Breast epithelium (tissue), 4 donors: ENCODE results near the gene MRPS27. TPM values are rescaled to one million over a fixed set of nuclear protein-coding genes. Genes with fewer than 3 reads are reported as not detected.
A peak's percentile ranks its signal among the peaks of the same experiment; 100 is the strongest.
"Not testable (repeated sequence)": the region's sequence is repeated elsewhere in the genome, so short reads cannot be mapped to it uniquely, and the experiment has no call there.

Source experiments
- DNase-seq, 2 donors: peaks; one replicate each; pipeline ENCODE4 v3.0.0-alpha.2; 2019; ENCODE audit warnings: low spot score in 2 of 2
- H3K27ac ChIP-seq, 2 donors: fragments of 200-600 bp; sonication (generic) in 1 of 2; one replicate each; pipeline ENCODE4 v1.5.1; 2016 to 2019; ENCODE audit warnings: mild to moderate bottlenecking in 1 of 2
- H3K27me3 ChIP-seq, 2 donors: fragments of 200-600 bp; sonication (generic) in 1 of 2; one replicate each; pipeline versions ENCODE4 v1.5.1 to v1.6.0; 2017 to 2019; ENCODE audit warnings: control low read depth in 1 of 2, mild to moderate bottlenecking in 1 of 2
- H3K36me3 ChIP-seq: fragments of 200-600 bp; one replicate; pipeline ENCODE4 v1.5.1; 2019
- H3K4me1 ChIP-seq, 2 donors: fragments of 200-600 bp; sonication (generic); one replicate each; pipeline ENCODE4 v1.5.1; 2016 to 2019; ENCODE audit warnings: control low read depth in 1 of 2
- H3K4me3 ChIP-seq, 3 donors: fragments of 200-600 bp; sonication (generic); 1 replicate in 2 of 3; 2 replicates in 1 of 3; pipeline ENCODE4 v1.5.1; 2016 to 2019; ENCODE audit warnings: mild to moderate bottlenecking in 3 of 3, moderate library complexity in 2 of 3
- H3K9me3 ChIP-seq, 2 donors: fragments of 200-600 bp; sonication (generic) in 1 of 2; one replicate each; pipeline ENCODE4 v1.5.1; 2016 to 2019; ENCODE audit warnings: control low read depth in 1 of 2
- POLR2A ChIP-seq: fragments of 450-650 bp; IDR thresholded peaks from one replicate; pipeline ENCODE4 v1.6.1; 2016; ENCODE audit warnings: antibody characterized with exemption, mild to moderate bottlenecking, moderate library complexity
- POLR2AphosphoS5 ChIP-seq, 3 donors: sonication (generic); formaldehyde crosslinking; IDR thresholded peaks; one replicate each; pipeline ENCODE4 v1.6.1; 2017; ENCODE audit warnings: antibody characterized with exemption in 3 of 3
- intact Hi-C: fragments of 100-400 bp; cut with DNase I; formaldehyde crosslinking; loops from one replicate; pipeline ENCODE4 v1.15.1; 2023; ENCODE audit warnings: low total_unique reads
- total RNA-seq, 3 donors: library from RNA; depleted of rRNA; stranded (reverse); fragments of >200 nt; gene quantifications; one replicate each; pipeline ENCODE4 v1.1.0, GENCODE V29; 2016
- TF ChIP-seq, protein P1 (sequence below), 3 donors: fragments of 450-650 bp; IDR thresholded peaks; one replicate each; pipeline ENCODE4 v1.5.1; 2016 to 2017; ENCODE audit warnings: antibody characterized with exemption in 3 of 3, mild to moderate bottlenecking in 3 of 3, moderate library complexity in 3 of 3

Gene MRPS27
- total RNA-seq, 3 donors from 2014 or later: 47.8 to 71.3 (median 51.8) TPM

DNA sequence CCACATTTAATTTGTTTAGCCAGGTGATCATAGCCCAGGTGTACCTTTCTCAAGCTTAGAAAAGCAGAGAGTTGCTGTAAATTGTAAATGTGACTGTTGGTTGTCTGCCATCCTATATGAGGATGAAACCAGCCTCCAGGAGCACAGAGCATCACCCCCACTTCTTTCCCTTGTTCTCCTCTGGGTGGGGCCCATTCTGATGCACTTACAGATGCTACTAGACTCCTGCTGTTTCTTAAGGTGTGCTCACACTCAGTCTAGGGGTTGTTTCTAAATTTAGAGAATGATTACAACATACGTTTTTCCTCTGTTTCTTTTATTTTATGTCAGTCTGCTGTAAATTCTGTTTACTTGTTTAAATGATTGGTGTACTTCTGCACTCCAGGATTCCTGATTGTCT is 10.7 kb upstream of the MRPS27 start:
- no peaks in the 10 kb centered on the region for H3K27me3 ChIP-seq
- H3K9me3 ChIP-seq: no peaks in the 10 kb centered on the region
- intact Hi-C loops: no loop called here
- TF ChIP-seq POLR2A (no peak), POLR2AphosphoS5 (IDR thresholded peaks at IDR 0.05) (no peak)
- TF ChIP-seq, protein P1, sequence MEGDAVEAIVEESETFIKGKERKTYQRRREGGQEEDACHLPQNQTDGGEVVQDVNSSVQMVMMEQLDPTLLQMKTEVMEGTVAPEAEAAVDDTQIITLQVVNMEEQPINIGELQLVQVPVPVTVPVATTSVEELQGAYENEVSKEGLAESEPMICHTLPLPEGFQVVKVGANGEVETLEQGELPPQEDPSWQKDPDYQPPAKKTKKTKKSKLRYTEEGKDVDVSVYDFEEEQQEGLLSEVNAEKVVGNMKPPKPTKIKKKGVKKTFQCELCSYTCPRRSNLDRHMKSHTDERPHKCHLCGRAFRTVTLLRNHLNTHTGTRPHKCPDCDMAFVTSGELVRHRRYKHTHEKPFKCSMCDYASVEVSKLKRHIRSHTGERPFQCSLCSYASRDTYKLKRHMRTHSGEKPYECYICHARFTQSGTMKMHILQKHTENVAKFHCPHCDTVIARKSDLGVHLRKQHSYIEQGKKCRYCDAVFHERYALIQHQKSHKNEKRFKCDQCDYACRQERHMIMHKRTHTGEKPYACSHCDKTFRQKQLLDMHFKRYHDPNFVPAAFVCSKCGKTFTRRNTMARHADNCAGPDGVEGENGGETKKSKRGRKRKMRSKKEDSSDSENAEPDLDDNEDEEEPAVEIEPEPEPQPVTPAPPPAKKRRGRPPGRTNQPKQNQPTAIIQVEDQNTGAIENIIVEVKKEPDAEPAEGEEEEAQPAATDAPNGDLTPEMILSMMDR (IDR thresholded peaks at IDR 0.05): no peak
- no peaks in the 10 kb centered on the region for H3K4me1 ChIP-seq
- H3K4me3 ChIP-seq: no peak overlapping the region
- no peak for DNase-seq
- peaks cover 6% of the 10 kb centered on the region for H3K36me3 ChIP-seq
- no peak overlapping the region for H3K27ac ChIP-seq

DNA sequence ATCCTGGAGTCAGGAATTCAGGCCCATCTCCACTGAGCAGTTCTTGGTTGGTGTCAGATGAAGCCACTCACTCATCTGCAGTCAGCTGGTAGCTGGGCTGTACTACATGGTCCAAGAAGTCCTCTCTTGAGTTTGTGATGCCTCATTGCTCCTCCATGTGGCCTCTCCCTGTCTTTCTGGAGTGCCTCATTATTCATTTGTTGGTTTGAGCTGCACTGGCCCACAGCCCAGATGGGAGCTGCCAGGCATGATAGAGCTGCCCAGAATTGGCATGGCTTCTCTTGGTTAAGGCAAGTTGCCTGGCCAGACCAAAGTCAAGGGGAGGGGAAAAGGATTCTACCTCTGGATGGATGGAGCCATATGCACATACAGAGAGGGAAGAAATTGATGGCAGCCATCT is 8.1 kb upstream of the MRPS27 start:
- peaks cover 6% of the 10 kb centered on the region for H3K36me3 ChIP-seq
- TF ChIP-seq POLR2AphosphoS5 (IDR thresholded peaks at IDR 0.05): no peak
- TF ChIP-seq, protein P1 (IDR thresholded peaks at IDR 0.05): no peak
- TF ChIP-seq POLR2A: no peak
- no peaks in the 10 kb centered on the region for H3K4me1 ChIP-seq
- no peak overlapping the region for H3K4me3 ChIP-seq
- H3K9me3 ChIP-seq: no peaks in the 10 kb centered on the region
- H3K27me3 ChIP-seq: no peaks in the 10 kb centered on the region
- no peak for DNase-seq
- intact Hi-C loops: no loop called here
- no peak overlapping the region for H3K27ac ChIP-seq

DNA sequence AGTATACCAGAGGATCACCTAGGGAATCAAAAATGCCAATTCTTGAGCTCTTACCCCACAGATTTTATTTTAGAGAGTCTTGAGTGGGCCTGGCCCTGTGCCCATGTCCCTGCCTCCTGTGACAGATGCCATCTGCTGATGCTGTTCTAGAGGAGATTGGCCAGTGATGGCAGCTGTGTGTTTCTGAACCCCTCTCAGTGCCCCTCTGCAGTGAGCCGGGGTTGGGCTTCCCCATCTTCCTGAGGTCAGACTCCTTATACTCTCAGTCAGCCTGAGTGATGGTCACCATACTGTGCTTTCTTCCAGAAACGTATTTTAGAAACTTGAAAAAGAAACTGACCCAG is 6.2 kb upstream of the MRPS27 start:
- intact Hi-C loops: no loop called here
- no peak for DNase-seq
- no peaks in the 10 kb centered on the region for H3K4me1 ChIP-seq
- TF ChIP-seq, protein P1 (IDR thresholded peaks at IDR 0.05): no peak
- no peak for TF ChIP-seq POLR2A
- TF ChIP-seq POLR2AphosphoS5 (IDR thresholded peaks at IDR 0.05): no peak
- H3K27me3 ChIP-seq: no peaks in the 10 kb centered on the region
- no peak overlapping the region for H3K27ac ChIP-seq
- H3K9me3 ChIP-seq: no peaks in the 10 kb centered on the region
- H3K36me3 ChIP-seq: peaks cover 6% of the 10 kb centered on the region
- H3K4me3 ChIP-seq: no peak overlapping the region

DNA sequence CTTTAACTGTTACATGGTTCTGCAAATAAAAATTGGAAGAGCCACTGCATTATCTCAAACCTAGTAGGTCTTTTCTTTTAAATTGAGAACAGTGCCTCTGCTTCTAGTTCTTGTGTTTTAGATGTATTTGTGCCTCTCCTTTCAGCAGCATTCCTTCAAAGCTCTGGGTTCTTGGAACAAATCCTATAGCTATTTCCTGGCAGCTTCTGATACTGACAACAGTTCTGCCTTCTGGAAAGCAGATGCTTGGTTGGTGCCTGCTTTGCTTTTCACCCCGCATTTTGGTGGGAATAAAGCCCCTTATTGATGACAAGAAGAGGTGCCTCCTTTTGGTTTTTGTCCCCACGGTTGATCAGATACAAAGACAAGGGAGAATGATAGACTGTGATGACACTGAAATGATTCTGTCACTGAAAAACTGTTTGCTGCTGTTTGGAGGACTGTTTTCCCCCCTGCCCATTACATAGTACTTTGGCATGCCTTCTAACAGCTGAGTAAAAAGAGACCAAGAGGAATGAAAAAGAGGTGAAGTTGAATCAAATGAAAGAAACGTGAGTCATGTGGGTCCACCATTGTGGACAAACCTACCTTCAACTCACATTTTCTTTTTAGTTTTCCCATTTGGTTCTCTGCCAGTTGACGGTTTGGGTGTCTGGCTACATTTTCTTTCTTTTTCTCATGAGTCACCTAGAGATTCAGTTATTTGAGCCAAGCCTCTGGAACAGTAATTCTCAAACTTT is 5.7 kb upstream of the MRPS27 start:
- no peaks in the 10 kb centered on the region for H3K9me3 ChIP-seq
- no peaks in the 10 kb centered on the region for H3K27me3 ChIP-seq
- no peak overlapping the region for H3K4me3 ChIP-seq
- no peak overlapping the region for H3K27ac ChIP-seq
- intact Hi-C loops: no loop called here
- DNase-seq: no peak
- TF ChIP-seq POLR2A (no peak), POLR2AphosphoS5 (IDR thresholded peaks at IDR 0.05) (no peak)
- TF ChIP-seq, protein P1 (IDR thresholded peaks at IDR 0.05): no peak
- no peaks in the 10 kb centered on the region for H3K4me1 ChIP-seq
- H3K36me3 ChIP-seq: peaks cover 6% of the 10 kb centered on the region

DNA sequence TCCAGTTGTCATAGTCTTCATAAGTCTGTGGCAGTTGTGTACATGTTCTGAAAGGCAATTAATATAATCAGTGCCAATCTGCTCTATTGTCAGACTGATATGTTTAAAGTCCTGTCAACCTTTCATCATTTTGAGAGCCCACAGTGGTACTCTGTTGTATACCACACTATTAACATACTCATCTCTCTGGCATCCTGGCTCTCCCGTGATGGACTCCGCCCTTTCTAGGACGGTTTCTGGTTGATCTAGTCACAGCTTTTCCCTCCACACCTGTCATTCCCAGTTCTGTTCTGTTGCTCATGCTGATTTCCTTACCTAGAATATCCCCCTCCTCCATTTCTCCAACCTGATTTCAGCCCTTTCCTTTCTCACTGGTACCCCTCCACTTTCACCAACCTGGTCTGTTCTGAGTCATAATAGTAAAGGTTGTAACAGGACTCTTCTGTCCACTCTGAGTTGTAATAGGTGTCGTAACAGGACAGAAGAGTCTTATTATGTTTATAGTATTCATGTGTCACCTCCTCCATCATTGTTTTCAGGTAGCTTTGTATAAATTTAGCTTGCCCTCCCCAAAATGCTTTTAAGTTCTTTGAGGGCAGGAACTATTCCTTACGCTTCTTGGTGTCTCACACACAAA is 4.3 kb upstream of the MRPS27 start:
- no peaks in the 10 kb centered on the region for H3K9me3 ChIP-seq
- H3K27ac ChIP-seq: no peak overlapping the region
- H3K27me3 ChIP-seq: no peaks in the 10 kb centered on the region
- DNase-seq: no peak
- no peaks in the 10 kb centered on the region for H3K4me1 ChIP-seq
- TF ChIP-seq POLR2A (no peak), POLR2AphosphoS5 (IDR thresholded peaks at IDR 0.05) (no peak)
- TF ChIP-seq, protein P1 (IDR thresholded peaks at IDR 0.05): no peak
- peaks cover 6% of the 10 kb centered on the region for H3K36me3 ChIP-seq
- H3K4me3 ChIP-seq: no peak overlapping the region
- intact Hi-C loops: no loop called here

DNA sequence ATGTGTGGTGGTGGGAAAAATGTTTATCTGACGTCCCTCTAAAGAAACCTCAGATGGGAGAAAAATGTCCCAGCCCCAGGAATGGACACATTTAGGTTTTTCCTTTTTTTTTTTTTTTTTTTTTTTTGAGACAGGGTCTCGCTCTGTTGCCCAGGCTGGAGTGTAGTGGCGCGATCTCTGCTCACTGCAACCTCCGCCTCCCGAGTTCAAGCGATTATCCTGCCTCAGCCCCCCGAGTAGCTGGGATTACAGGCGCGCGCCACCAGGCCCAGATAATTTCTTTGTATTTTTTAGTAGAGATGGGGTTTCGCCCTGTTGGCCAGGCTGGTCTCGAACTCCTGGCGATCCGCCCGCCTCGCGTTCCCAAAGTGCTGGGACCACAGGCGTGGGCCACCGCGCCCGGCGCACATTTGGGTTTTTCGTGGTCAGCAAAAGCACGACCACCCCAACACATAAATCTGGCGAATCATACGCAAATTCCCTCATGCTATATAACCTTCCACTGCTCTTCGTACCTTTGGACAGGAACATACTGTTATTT is 535 bp downstream of the MRPS27 start:
- H3K27ac ChIP-seq: peak overlapping the region; percentile 72 to 76
- intact Hi-C loops: loop anchor here (10.0 kb wide), 1 partner anchor 535 kb away; no protein-coding TSS in a partner anchor
- not testable (repeated sequence) for H3K4me1 ChIP-seq, DNase-seq, H3K36me3 ChIP-seq, H3K27me3 ChIP-seq, H3K9me3 ChIP-seq
- H3K4me3 ChIP-seq: peak overlapping the region; percentile 60 to 90 (median 85)
